SK-N-SH treated with all-trans-retinoic acid at 6 μM for 48 hours (cell line): Measurements from ENCODE around the gene HOXB4.
A peak's percentile ranks its signal among the peaks of the same experiment; 100 is the strongest.

Source experiments
- ATAC-seq: fragments of 200-7000 bp; cut with Tn5 transposase; 3 replicates; pipeline ENCODE4 v1.9.1; 2020; ENCODE audit warnings: mild to moderate bottlenecking, moderate library complexity
- ARNTL ChIP-seq: fragments of 450-650 bp; formaldehyde crosslinking; IDR thresholded peaks from 2 replicates; pipeline ENCODE4 v1.5.0; 2020; ENCODE audit warnings: low read depth, mild to moderate bottlenecking, moderate library complexity, borderline replicate concordance
- BACH2 ChIP-seq: fragments of 250-450 bp; sonication (Bioruptor Pico); IDR thresholded peaks from 2 replicates; pipeline ENCODE4 v1.9.0; 2021; ENCODE audit warnings: mild to moderate bottlenecking, borderline replicate concordance
- CREB5 ChIP-seq: fragments of 250-450 bp; sonication (Bioruptor Pico); IDR thresholded peaks from 2 replicates; pipeline ENCODE4 v1.5.1; 2020; ENCODE audit warnings: low read depth, mild to moderate bottlenecking, moderate library complexity
- CSDC2 ChIP-seq: fragments of 250-450 bp; sonication (Bioruptor Pico); IDR thresholded peaks from 2 replicates; pipeline ENCODE4 v1.5.0; 2020; ENCODE audit warnings: mild to moderate bottlenecking, moderate library complexity
- ESRRG ChIP-seq: fragments of 250-450 bp; sonication (Bioruptor Pico); IDR thresholded peaks from 2 replicates; pipeline ENCODE4 v1.6.1; 2021; ENCODE audit warnings: mild to moderate bottlenecking
- GLIS3 ChIP-seq: fragments of 250-450 bp; sonication (Bioruptor Pico); IDR thresholded peaks from 2 replicates; pipeline ENCODE4 v1.5.0; 2020; ENCODE audit warnings: mild to moderate bottlenecking, moderate library complexity
- ISL1 ChIP-seq: fragments of 250-450 bp; sonication (Bioruptor Pico); IDR thresholded peaks from 2 replicates; pipeline ENCODE4 v2.1.2; 2022; ENCODE audit warnings: mild to moderate bottlenecking, moderate library complexity
- OSR1 ChIP-seq: fragments of 250-450 bp; sonication (Bioruptor Pico); IDR thresholded peaks from 2 replicates; pipeline ENCODE4 v1.8.0; 2022; ENCODE audit warnings: moderate library complexity, mild to moderate bottlenecking, inconsistent platforms
- PATZ1 ChIP-seq: fragments of 250-450 bp; sonication (Bioruptor Pico); IDR thresholded peaks from 2 replicates; pipeline ENCODE4 v1.8.0; 2020; ENCODE audit warnings: mild to moderate bottlenecking, moderate library complexity, borderline replicate concordance
- POU6F1 ChIP-seq: fragments of 250-450 bp; sonication (Bioruptor Pico); IDR thresholded peaks from 2 replicates; pipeline ENCODE4 v1.8.0; 2021; ENCODE audit warnings: low read depth, mild to moderate bottlenecking, moderate library complexity, borderline replicate concordance
- PPARA ChIP-seq: fragments of 250-450 bp; sonication (Bioruptor Pico); IDR thresholded peaks from 2 replicates; pipeline ENCODE4 v1.5.0; 2020; ENCODE audit warnings: mild to moderate bottlenecking, borderline replicate concordance
- RARB ChIP-seq: fragments of 250-450 bp; sonication (Bioruptor Pico); IDR thresholded peaks from 2 replicates; pipeline ENCODE4 v1.8.0; 2021; ENCODE audit warnings: mild to moderate bottlenecking, moderate library complexity
- SNAI2 ChIP-seq: fragments of 250-450 bp; sonication (Bioruptor Pico); IDR thresholded peaks from 2 replicates; pipeline ENCODE4 v1.5.0; 2020; ENCODE audit warnings: mild to moderate bottlenecking, moderate library complexity
- TCF4 ChIP-seq: fragments of 250-450 bp; sonication (Bioruptor Pico); IDR thresholded peaks from 2 replicates; pipeline ENCODE4 v1.8.0; 2021; ENCODE audit warnings: mild to moderate bottlenecking, moderate library complexity, borderline replicate concordance
- TOX ChIP-seq: fragments of 250-450 bp; sonication (Bioruptor Pico); IDR thresholded peaks from 2 replicates; pipeline ENCODE4 v1.8.0; 2021; ENCODE audit warnings: mild to moderate bottlenecking, moderate library complexity, borderline replicate concordance
- TSHZ2 ChIP-seq: fragments of 250-450 bp; sonication (Bioruptor Pico); IDR thresholded peaks from 2 replicates; pipeline ENCODE4 v1.5.0; 2020; ENCODE audit warnings: mild to moderate bottlenecking, moderate library complexity
- ZC3H10 ChIP-seq: fragments of 250-450 bp; sonication (Bioruptor Pico); IDR thresholded peaks from 2 replicates; pipeline ENCODE4 v1.5.1; 2021; ENCODE audit warnings: mild to moderate bottlenecking, moderate library complexity
- ZFP3 ChIP-seq: fragments of 250-450 bp; sonication (Bioruptor Pico); IDR thresholded peaks from 2 replicates; pipeline ENCODE4 v1.5.0; 2020; ENCODE audit warnings: mild to moderate bottlenecking, moderate library complexity
- ZNF565 ChIP-seq: fragments of 450-650 bp; formaldehyde crosslinking; conservative IDR thresholded peaks from 2 replicates; pipeline ENCODE4 v1.5.0; 2020; ENCODE audit warnings: low read depth, mild to moderate bottlenecking, moderate library complexity
- ZNF70 ChIP-seq: fragments of 450-650 bp; formaldehyde crosslinking; IDR thresholded peaks from 2 replicates; pipeline ENCODE4 v1.5.0; 2020; ENCODE audit warnings: mild to moderate bottlenecking, moderate library complexity
- ZNF8 ChIP-seq: fragments of 450-650 bp; formaldehyde crosslinking; IDR thresholded peaks from 2 replicates; pipeline ENCODE4 v1.5.0; 2020; ENCODE audit warnings: mild to moderate bottlenecking, moderate library complexity

Gene HOXB4

GRCh38 chr17:48612456-48612853, 34.3 kb upstream of the HOXB4 start:
- peak; percentile 6 for ATAC-seq
- no peak for TF ChIP-seq ARNTL (CRISPR knock-in tag)
- no peak for TF ChIP-seq ISL1 (CRISPR knock-in tag)

GRCh38 chr17:48611681-48612455, 33.7 kb upstream of the HOXB4 start:
- ATAC-seq = no peak
- TF ChIP-seq ZNF70 = no peak
- no peak for TF ChIP-seq ZFP3 (CRISPR knock-in tag)
- TF ChIP-seq, all 23 proteins: peak for 0

GRCh38 chr17:48611213-48611612, 33.1 kb upstream of the HOXB4 start:
- TF ChIP-seq BACH2 (CRISPR knock-in tag) (no peak), ESRRG (CRISPR knock-in tag) (no peak), ZNF70 (no peak), POU6F1 (CRISPR knock-in tag) (no peak), OSR1 (CRISPR knock-in tag) (no peak), ZFP3 (CRISPR knock-in tag) (no peak), ISL1 (CRISPR knock-in tag) (no peak), SNAI2 (CRISPR knock-in tag) (no peak), TCF4 (CRISPR knock-in tag) (no peak), TOX (CRISPR knock-in tag) (no peak), ZNF8 (CRISPR knock-in tag) (no peak), CREB5 (CRISPR knock-in tag) (no peak), RARB (CRISPR knock-in tag) (no peak), TSHZ2 (CRISPR knock-in tag) (no peak), ZNF565 (no peak), PPARA (CRISPR knock-in tag) (no peak), CSDC2 (CRISPR knock-in tag) (no peak), ARNTL (CRISPR knock-in tag) (no peak), PATZ1 (CRISPR knock-in tag) (no peak)
- TF ChIP-seq, all 23 proteins: peak for 0
- ATAC-seq = no peak

- ATAC-seq = no peak
- TF ChIP-seq POU6F1 (CRISPR knock-in tag) = no peak
- TF ChIP-seq ZNF8 (CRISPR knock-in tag) = no peak
- TF ChIP-seq ZNF565 = no peak
- TF ChIP-seq RARB (CRISPR knock-in tag) = no peak
- no peak for TF ChIP-seq ZC3H10 (CRISPR knock-in tag)
- TF ChIP-seq TOX (CRISPR knock-in tag) = no peak
- TF ChIP-seq GLIS3 = no peak
- TF ChIP-seq OSR1 (CRISPR knock-in tag) = no peak
- no peak for TF ChIP-seq ZFP3 (CRISPR knock-in tag)
- no peak for TF ChIP-seq ISL1 (CRISPR knock-in tag)
- TF ChIP-seq CREB5 (CRISPR knock-in tag) = no peak
- TF ChIP-seq, all 23 proteins: peak for 0
Observed at GRCh38 chr17:48610282-48611211, 32.4 kb upstream of the HOXB4 start, which contains the start of gene HOXB7. Gene HOXB7 (minus strand): TSS chr17:48611017. CDS start chr17:48610918, 99 bp downstream.
